ENCODE measurements around the gene FIP1L1.

GRCh38 chr4:53367721-53368120, 9.7 kb upstream of the FIP1L1 start:
- no peak for TF ChIP-seq CTCF (IDR thresholded peaks at IDR 0.05; ENCODE audit: low read depth, low read length)
- TF ChIP-seq EZH2phosphoT487 (IDR thresholded peaks at IDR 0.05; ENCODE audit: low read depth): no peak

All from OCI-LY3 (cell line).